Measurements from ENCODE around the gene GLB1L3.
"Not testable (repeated sequence)": the region's sequence is repeated elsewhere in the genome, so short reads cannot be mapped to it uniquely, and the experiment has no call there.

GLB1L3 gene

DNA sequence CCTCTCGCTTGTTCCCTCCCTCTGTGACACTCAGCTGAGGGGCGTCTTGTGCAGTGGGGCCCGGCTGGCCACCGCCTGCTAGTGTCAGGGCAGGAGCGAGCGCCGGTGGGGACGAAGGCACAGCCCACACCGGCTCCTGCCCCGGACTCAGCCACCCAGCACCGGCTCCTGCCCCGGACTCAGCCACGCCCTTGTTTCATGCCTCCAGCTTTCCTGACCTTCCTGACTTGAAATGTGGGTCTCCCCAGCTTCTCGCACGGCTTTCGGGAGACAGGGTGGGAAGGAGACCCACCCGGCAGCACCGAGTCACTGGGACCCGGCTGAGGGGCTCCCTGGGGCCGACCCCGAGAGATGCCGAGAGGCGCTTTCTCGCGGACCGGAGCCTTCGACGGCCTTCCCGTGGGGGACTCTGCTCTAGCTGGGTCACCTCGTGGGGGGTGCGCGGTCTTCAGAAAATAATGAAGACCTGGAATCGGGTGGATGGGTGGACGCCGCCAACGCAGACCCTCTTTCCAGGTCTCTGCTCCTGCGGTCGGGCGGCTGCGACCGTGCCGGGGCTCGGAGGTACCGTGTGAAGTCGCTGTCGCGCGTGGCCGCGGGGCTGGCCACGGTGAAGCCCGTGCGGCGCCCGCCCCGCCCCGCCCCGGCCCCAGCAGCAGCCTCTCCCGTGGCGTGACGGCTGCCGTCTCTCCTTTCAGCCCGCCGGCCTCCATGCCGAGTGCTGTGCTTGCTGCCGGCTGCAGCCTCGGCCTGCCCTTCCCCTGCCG is 65.8 kb downstream of the GLB1L3 start:
- in situ Hi-C loops (cut with HindIII; ENCODE audit: low sequenced_read_pairs): no loop called here

- in situ Hi-C loops (cut with HindIII; ENCODE audit: low sequenced_read_pairs): no loop called here
These were observed 66.6 kb downstream of the GLB1L3 start for GRCh38 chr11:134342572-134343340.

DNA sequence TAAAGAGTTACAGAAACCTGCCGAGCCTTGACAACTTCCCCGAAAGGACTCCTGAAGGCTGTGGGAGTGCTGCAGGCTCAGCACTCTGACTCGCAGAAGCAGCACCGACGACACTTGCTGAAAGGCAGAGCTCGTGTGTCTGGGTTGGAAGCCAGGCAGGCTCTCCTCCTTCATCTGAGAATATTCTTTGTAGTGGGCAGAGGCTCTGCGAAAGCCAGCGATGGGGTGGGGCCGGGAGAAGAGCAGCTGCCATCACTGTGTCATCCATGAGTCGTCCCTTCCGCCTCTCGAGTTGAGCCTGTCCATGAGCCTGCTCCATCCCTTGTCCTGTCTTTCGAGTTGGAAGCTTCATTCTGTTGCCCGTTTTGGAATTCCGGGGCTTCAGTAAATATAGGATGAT is 67.5 kb downstream of the GLB1L3 start:
- in situ Hi-C loops (cut with HindIII; ENCODE audit: low sequenced_read_pairs): no loop called here

- in situ Hi-C loops (cut with HindIII; ENCODE audit: low sequenced_read_pairs): not testable (repeated sequence)
These were observed 68.5 kb downstream of the GLB1L3 start for GRCh38 chr11:134344497-134345236.

GRCh38 chr11:134345237-134345550 is 69.0 kb downstream of the GLB1L3 start:
- in situ Hi-C loops (cut with HindIII; ENCODE audit: low sequenced_read_pairs): no loop called here

GRCh38 chr11:134346101-134346975 is 70.2 kb downstream of the GLB1L3 start:
- in situ Hi-C loops (cut with HindIII; ENCODE audit: low sequenced_read_pairs): no loop called here

DNA sequence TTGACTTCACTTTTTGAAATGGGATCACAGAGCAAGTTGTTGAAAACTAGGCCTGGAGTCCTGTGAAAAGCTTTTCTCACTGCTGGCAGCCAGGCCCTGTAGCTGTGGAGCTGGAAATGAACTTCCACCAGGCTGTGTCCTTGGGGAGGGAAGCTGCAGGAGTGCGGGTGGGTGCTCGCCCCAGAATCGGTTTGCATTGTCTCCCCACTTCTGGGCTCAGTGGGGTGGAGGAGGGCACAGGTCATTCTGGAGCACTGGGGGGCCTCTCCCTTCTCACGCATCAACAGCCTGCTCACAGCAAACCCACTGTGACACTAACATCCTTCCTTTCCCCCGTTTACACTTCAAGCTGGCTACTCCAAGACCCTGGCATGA is 70.8 kb downstream of the GLB1L3 start:
- in situ Hi-C loops (cut with HindIII; ENCODE audit: low sequenced_read_pairs): no loop called here

GRCh38 chr11:134347441-134347840 is 71.3 kb downstream of the GLB1L3 start:
- in situ Hi-C loops (cut with HindIII; ENCODE audit: low sequenced_read_pairs): no loop called here

DNA sequence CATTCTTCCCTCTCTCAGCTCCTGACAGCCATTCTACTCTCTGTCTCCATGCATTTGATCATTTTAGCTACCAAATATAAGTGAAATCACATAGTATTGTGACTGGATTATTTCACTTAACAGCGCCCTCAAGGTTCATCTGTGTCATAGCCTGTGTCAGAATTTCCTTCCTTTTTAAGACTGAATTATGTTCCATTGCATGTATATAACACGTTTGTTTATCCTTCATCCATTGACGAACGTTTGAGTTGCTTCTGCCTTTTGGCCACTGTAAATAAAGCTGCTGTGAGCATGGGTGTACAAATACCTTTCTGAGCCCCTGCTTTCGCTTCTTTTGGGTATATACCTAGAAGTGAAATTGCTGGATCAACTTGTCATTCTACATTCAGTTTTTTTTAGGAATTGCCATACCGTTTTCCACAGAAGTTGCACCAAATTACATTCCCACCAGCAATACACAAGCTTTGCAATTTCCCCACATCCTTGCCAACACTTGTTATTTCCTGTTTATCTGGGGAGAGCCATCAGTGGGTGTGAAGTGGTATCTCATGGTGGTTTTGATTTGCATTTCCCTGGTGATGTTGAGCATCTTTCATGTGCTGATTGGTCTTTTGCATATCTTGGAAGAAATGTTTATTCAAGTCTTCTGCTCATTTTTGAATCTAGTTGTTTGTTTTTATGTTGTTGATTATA is 73.1 kb downstream of the GLB1L3 start:
- in situ Hi-C loops (cut with HindIII; ENCODE audit: low sequenced_read_pairs): no loop called here

DNA sequence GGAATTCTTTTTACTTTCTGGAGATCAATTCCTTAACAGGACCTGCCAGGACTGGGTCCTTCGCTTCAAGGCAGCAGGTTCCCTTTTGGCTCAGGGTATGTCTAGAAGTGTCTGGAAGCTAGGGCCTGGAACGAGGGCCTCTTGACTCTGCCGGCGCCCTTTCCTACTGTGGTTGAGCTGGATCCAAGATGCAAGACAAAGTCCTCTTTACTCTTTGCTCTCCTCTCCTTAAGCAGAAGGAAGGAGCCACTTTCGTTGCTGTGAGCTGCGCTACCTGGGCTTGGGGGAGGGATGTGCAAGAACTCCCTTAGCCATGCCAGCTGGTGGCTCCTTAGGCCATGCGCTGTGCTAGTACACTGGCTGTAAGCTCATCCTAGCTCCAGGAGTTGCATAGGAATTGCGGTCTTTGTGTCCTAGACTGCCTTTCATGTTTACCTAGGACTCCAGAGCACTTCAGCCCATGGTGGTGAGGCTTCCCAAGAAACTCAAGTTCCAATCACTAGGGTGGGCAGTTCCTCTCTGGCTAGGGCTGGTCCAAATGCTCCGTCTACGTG is 73.7 kb downstream of the GLB1L3 start:
- in situ Hi-C loops (cut with HindIII; ENCODE audit: low sequenced_read_pairs): no loop called here

DNA sequence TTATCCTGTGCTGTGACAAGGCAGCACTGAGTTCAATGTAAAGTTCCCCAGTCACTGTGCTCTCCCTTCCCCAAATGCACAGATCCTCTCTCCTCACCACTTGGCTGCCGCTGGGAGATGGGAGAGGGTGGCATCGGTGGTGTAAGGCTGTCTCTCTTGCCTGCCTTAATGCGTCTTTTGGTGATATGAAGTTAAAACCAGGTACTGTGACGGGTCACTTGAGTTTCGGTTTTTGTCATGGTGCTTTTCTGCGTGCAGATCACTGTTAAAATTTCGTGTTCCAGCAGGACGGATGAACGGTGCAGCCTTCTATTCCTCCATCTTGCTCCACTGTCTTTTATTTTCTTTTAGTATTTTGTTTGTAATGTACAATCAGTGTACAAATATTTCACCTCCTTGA is 74.2 kb downstream of the GLB1L3 start:
- in situ Hi-C loops (cut with HindIII; ENCODE audit: low sequenced_read_pairs): no loop called here

- in situ Hi-C loops (cut with HindIII; ENCODE audit: low sequenced_read_pairs): no loop called here
These were observed 75.9 kb downstream of the GLB1L3 start for GRCh38 chr11:134352111-134352510.

DNA sequence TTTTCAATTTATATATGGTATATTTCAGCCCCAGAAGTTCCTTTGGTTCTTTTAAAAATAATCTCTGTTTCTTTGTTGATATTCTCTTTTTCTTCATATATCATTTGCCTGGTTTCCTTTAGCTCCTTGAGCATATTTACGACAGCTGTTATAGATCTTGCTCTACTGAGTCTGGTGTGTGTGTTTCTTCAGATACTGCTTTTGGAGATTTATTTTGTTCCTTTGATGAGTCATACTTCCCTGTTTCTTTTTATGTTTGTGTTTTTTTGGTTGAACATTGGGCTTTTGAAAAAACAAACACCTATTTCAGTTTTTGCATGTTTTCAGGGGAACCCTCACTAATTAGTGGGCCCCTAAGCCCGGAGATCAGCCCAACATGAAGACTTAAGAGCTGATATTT is 79.0 kb downstream of the GLB1L3 start:
- in situ Hi-C loops (cut with HindIII; ENCODE audit: low sequenced_read_pairs): no loop called here

- in situ Hi-C loops (cut with HindIII; ENCODE audit: low sequenced_read_pairs): no loop called here
These were observed 79.5 kb downstream of the GLB1L3 start for GRCh38 chr11:134355656-134356055.

- in situ Hi-C loops (cut with HindIII; ENCODE audit: low sequenced_read_pairs): no loop called here
These were observed 80.7 kb downstream of the GLB1L3 start for GRCh38 chr11:134356656-134357544.

DNA sequence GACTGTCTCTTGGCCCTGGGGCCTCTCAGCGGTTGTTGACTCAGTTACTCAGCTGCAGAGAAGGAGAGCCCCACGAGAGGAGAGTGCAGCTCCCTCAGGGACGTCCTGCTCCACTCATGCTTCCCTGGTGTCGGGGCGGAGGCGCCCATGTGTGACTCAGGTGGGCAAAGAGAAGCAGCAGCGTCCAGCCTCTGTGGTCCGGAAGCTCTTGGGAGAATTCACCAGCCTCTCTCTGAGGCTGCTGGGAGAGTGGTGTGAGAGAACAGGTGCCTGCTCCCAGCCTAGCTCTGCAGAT is 81.3 kb downstream of the GLB1L3 start:
- in situ Hi-C loops (cut with HindIII; ENCODE audit: low sequenced_read_pairs): no loop called here

- in situ Hi-C loops (cut with HindIII; ENCODE audit: low sequenced_read_pairs): no loop called here
These were observed 82.1 kb downstream of the GLB1L3 start for GRCh38 chr11:134358165-134358855.

- in situ Hi-C loops (cut with HindIII; ENCODE audit: low sequenced_read_pairs): no loop called here
These were observed 82.8 kb downstream of the GLB1L3 start for GRCh38 chr11:134358856-134359490.

All from DLD1 (cell line).